Jurkat, Clone E6-1 (cell line): ENCODE results near the gene SERTAD1.

Experiments
- DNase-seq: peaks from one replicate; pipeline ENCODE4 v3.0.0-alpha.2; 2011; ENCODE audit warnings: low read depth, low spot score
- H3K4me3 ChIP-seq: 2 replicates; pipeline ENCODE4 v1.5.1; 2011; ENCODE audit warnings: mild to moderate bottlenecking, low read length, control low read depth, moderate library complexity

SERTAD1 gene

GRCh38 chr19:40389404-40390083 lies 36.2 kb downstream of the SERTAD1 start:
- no peak overlapping the region for H3K4me3 ChIP-seq
- DNase-seq = no peak

GRCh38 chr19:40388481-40388880 lies 37.3 kb downstream of the SERTAD1 start:
- no peak overlapping the region for H3K4me3 ChIP-seq
- DNase-seq = no peak

- no peak for DNase-seq
- H3K4me3 ChIP-seq = no peak overlapping the region
Observed at GRCh38 chr19:40387155-40387554, 38.6 kb downstream of the SERTAD1 start.

GRCh38 chr19:40383668-40384248 lies 42.0 kb downstream of the SERTAD1 start:
- H3K4me3 ChIP-seq = no peak overlapping the region
- no peak for DNase-seq

- H3K4me3 ChIP-seq = no peak overlapping the region
- no peak for DNase-seq
Observed at GRCh38 chr19:40381321-40381720, 44.5 kb downstream of the SERTAD1 start.

- no peak overlapping the region for H3K4me3 ChIP-seq
- no peak for DNase-seq
Observed at GRCh38 chr19:40380199-40381037, 45.4 kb downstream of the SERTAD1 start.

- H3K4me3 ChIP-seq = no peak overlapping the region
- no peak for DNase-seq
Observed at GRCh38 chr19:40379446-40380198, 46.2 kb downstream of the SERTAD1 start.

GRCh38 chr19:40378509-40378908 lies 47.3 kb downstream of the SERTAD1 start:
- no peak overlapping the region for H3K4me3 ChIP-seq
- no peak for DNase-seq

- no peak overlapping the region for H3K4me3 ChIP-seq
- no peak for DNase-seq
Observed at GRCh38 chr19:40377876-40378385, 47.9 kb downstream of the SERTAD1 start.

- no peak for DNase-seq
- no peak overlapping the region for H3K4me3 ChIP-seq
Observed at GRCh38 chr19:40376286-40376862, 49.4 kb downstream of the SERTAD1 start.

- H3K4me3 ChIP-seq = no peak overlapping the region
Observed at GRCh38 chr19:40374084-40374483, 51.7 kb downstream of the SERTAD1 start.

GRCh38 chr19:40371802-40372122 lies 54.0 kb downstream of the SERTAD1 start:
- H3K4me3 ChIP-seq = no peak overlapping the region
- no peak for DNase-seq

More at GRCh38 chr19:40374084-40374483, 51.7 kb downstream of the SERTAD1 start:
- DNase-seq = no peak
